ENCODE measurements around the gene SLC51A. TPM values are rescaled to one million over a fixed set of nuclear protein-coding genes. Genes with fewer than 3 reads are reported as not detected.
"Not testable (repeated sequence)": the region's sequence is repeated elsewhere in the genome, so short reads cannot be mapped to it uniquely, and the experiment has no call there.

Gene SLC51A
- total RNA-seq, 4 donors from 2014 or later: not detected

DNA sequence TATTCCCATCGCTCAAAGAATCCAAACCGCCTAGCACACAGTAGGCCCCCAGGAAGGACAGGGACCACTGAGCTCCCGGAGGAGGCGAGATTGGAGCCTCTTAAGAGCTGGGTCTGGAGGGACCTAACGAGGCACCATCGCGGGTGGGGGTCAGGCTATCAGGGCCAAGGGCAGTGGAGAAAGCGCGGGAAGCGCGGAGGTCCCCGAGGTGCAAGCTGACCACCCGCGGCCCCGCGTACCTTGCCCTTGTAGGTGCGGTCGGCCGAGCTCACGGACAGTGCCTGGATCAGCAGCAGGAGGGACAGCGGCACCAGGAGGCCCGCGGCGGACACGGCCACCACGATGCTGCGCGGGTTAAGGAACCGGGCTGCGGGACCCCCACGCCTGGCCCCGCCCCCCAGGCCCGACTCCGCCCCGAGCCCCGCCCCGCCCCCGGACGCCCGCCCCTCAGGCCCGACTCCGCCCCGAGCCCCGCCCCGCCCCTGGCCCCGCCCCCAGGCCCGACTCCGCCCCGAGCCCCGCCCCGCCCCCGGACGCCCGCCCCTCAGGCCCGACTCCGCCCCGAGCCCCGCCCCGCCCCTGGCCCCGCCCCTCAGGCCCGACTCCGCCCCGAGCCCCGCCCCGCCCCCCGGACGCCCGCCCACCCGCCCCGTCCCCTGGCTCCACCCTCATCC lies 9.0 kb upstream of the SLC51A start:
- no peaks in the 10 kb centered on the region for H3K36me3 ChIP-seq
- H3K27me3 ChIP-seq: peaks cover 45% of the 10 kb centered on the region
- H3K4me3 ChIP-seq: peak overlapping the region in 1 of 2 donors; percentile 42
- TF ChIP-seq POLR2AphosphoS5 (IDR thresholded peaks at IDR 0.05): no peak
- 28% methylated on average over 6 of the region's 70 CpGs; no CpG with 5 or more reads in 1 of the 2 donors for WGBS, 2 donors (ENCODE audit: low coverage in 1 of 2)
- H3K9me3 ChIP-seq: no peaks in the 10 kb centered on the region
- no peak overlapping the region for H3K27ac ChIP-seq
- no peak for ATAC-seq
- H3K4me1 ChIP-seq: peaks cover 0 to 11% (median 0%) of the 10 kb centered on the region in 3 donors

DNA sequence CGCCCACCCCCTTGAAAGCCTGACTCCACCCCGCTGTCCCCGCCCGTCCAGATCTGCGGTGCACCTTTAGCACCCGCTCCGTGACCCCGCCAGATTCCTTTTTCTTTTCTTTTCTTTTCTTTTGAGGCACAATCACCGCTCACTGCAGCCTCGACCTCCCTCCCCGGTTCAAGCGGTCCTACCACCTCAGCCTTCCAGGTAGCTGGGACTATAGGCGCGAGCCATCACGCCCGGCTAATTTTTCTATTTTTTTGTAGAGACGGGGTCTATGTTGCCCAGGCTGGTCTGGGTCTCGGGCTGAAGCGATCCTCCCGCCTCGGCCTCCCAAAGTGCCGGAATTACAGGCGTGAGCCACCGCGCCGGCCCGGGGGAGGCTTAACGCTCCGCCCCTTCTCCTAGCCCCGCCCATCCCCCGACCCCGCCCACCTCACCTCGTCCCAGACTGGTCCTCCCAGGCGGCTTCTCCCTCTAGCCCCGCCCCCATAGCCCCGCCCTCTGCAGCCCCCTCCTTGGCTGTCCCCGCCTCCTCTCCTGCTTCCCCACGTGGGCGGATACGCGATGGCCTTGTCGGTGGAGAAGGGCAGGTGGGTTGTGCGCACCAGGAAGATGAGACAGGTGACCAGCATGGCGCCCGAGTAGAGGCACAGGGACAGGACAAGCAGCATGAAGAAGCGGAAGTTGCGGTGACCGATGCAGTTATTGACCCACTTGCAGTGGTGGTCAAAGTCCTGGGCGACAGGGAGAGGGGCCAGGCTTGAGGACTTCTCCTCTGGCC lies 8.3 kb upstream of the SLC51A start:
- TF ChIP-seq POLR2AphosphoS5 (IDR thresholded peaks at IDR 0.05) (no peak), EP300 (IDR thresholded peaks at IDR 0.05) (no peak), POLR2A (IDR thresholded peaks at IDR 0.05) (no peak)
- TF ChIP-seq, protein P1, sequence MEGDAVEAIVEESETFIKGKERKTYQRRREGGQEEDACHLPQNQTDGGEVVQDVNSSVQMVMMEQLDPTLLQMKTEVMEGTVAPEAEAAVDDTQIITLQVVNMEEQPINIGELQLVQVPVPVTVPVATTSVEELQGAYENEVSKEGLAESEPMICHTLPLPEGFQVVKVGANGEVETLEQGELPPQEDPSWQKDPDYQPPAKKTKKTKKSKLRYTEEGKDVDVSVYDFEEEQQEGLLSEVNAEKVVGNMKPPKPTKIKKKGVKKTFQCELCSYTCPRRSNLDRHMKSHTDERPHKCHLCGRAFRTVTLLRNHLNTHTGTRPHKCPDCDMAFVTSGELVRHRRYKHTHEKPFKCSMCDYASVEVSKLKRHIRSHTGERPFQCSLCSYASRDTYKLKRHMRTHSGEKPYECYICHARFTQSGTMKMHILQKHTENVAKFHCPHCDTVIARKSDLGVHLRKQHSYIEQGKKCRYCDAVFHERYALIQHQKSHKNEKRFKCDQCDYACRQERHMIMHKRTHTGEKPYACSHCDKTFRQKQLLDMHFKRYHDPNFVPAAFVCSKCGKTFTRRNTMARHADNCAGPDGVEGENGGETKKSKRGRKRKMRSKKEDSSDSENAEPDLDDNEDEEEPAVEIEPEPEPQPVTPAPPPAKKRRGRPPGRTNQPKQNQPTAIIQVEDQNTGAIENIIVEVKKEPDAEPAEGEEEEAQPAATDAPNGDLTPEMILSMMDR (IDR thresholded peaks at IDR 0.05): no peak
- peak; percentile 44 for ATAC-seq
- H3K4me1 ChIP-seq: peaks cover 0 to 11% (median 0%) of the 10 kb centered on the region in 3 donors
- H3K27ac ChIP-seq: no peak overlapping the region
- WGBS, 2 donors (ENCODE audit: low coverage in 1 of 2): 6 to 84% methylated on average over 5 to 14 of the region's 49 CpGs
- H3K9me3 ChIP-seq: no peaks in the 10 kb centered on the region
- peak overlapping the region; percentile 33 to 42 for H3K4me3 ChIP-seq
- H3K27me3 ChIP-seq: peaks cover 38% of the 10 kb centered on the region
- H3K36me3 ChIP-seq: no peaks in the 10 kb centered on the region

DNA sequence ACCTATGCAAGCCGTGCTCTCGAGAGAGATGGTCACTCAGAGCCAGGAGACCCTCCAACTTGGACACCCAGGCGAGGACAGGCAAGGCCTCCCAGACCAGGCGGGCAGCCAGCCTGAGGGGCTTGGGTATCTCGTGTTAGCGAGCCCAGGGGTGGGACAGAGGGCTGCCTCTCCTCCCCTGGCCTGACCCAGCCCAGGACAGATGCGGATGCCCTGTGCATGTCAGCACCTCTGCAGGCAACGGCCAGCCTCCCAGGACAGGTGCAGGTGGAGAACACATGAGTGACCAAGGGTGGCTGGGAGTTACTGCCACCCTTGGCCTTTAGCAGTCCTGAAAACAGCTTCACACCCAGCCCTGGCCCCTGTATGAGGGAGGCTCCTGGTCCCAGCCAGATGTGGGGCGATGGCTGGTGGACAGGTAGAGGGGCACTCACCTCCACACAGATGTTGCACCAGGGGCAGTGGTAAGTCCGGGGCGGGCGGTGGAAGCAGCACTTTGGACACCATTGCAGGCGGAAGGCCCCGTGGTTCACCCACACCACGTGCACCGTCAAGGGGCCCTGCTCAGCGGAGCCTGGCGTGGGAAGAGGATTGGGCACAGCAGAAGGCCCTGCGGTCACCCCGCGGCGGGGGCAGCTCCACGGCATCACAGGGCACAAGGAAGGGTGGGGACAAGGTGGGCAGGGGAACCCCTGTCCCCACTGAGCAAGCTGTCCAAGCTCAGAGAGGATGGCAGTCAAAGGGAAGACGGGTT lies 7.2 kb upstream of the SLC51A start:
- TF ChIP-seq POLR2AphosphoS5 (IDR thresholded peaks at IDR 0.05) (no peak), EP300 (IDR thresholded peaks at IDR 0.05) (no peak), POLR2A (IDR thresholded peaks at IDR 0.05) (no peak)
- TF ChIP-seq, protein P1 (IDR thresholded peaks at IDR 0.05): no peak
- WGBS, 2 donors (ENCODE audit: low coverage in 1 of 2): 86 to 95% methylated on average over 3 to 7 of the region's 24 CpGs
- no peak overlapping the region for H3K27ac ChIP-seq
- no peak overlapping the region for H3K4me3 ChIP-seq
- H3K9me3 ChIP-seq: no peaks in the 10 kb centered on the region
- peaks cover 0 to 11% (median 0%) of the 10 kb centered on the region in 3 donors for H3K4me1 ChIP-seq
- H3K36me3 ChIP-seq: no peaks in the 10 kb centered on the region
- ATAC-seq: no peak
- H3K27me3 ChIP-seq: peaks cover 31% of the 10 kb centered on the region

DNA sequence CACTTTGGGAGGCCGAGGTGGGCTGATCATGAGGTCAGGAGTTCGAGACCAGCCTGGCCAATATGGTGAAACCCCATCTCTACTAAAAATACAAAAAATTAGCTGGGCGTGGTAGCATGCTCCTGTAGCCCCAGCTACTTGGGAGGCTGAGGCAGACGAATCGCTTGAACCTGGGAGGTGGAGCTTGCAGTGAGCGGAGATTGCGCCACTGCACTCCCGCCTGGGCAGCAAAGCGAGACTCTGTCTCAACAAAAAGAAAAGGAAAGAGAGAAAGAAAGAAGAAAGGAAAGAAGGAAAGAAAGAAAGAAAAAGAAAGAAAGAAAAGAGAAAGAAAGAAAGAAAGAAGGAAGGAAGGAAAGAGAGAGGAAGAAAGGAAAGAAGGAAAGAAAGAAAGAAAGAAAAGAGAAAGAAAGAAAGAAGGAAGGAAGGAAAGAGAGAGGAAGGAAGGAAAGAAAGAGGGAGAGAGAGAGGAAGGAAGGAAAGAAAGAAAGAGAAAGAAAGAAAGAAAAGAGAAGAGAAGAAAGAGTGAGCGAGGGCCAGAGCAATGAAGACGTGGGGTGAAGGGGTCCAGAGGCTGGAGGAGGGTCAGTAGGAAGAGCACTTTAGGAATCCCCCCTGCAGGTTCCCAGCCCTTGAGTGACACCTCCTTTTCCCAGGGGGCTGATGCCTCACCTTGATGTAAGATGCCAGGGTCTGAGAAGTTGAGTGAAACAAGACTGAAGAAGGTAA lies 6.2 kb upstream of the SLC51A start:
- not testable (repeated sequence) for H3K4me3 ChIP-seq, H3K36me3 ChIP-seq, H3K9me3 ChIP-seq, H3K27ac ChIP-seq, ATAC-seq
- peaks cover 39% of the 10 kb centered on the region for H3K27me3 ChIP-seq
- WGBS, 2 donors (ENCODE audit: low coverage in 1 of 2): 76 to 88% methylated on average over 3 to 8 of the region's 11 CpGs
- H3K4me1 ChIP-seq: peaks cover 0 to 11% (median 0%) of the 10 kb centered on the region in 3 donors

DNA sequence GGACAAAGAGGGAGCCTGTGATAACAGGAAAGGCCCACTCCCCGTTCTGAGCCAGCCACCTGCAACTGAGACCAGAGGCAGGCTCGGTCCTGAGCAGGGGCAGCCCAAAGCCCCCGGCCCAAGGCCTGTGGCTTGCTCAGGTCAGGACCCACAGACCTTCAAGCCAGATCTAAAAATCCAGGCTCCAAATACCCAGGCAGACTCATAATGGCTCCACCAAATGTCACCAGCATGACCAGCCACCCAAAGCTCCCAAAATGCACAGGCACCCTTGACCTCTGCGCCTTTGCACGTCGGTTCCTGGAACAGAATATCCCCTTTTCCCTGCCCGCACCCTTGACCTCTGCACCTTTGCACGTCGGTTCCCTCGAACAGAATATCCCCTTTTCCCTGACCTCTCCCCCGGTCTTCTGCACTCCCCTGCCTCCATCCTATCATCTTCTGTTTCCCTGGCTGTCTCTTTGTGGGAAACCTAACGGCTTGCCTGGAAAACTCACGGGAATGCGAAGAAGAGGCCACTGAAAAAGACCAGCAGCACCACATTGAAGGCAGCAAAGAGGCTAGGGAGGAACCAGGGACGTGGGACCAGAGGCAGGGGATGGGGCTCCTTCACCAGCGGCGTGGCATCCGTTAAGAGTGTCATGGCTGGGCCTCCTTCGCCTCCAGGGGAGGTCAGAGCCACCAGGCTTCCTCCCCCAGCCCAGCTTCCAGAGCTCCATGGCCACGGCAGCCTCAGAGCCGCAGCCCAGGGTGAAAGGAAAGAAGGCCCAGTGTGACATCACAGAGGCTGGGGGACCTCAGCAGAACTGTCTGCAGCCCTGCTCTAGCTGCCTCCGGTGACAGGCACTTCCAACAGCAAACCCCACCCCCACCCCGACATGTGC lies 5.4 kb upstream of the SLC51A start, which contains the start of gene ZDHHC19:
TSS of gene ZDHHC19 (minus strand) at position 728 of the 884 bp plus-strand sequence. CDS start at position 643, 85 bp downstream.
- peaks cover 39% of the 10 kb centered on the region for H3K27me3 ChIP-seq
- ATAC-seq: no peak
- TF ChIP-seq POLR2A (IDR thresholded peaks at IDR 0.05): no peak
- TF ChIP-seq POLR2AphosphoS5 (IDR thresholded peaks at IDR 0.05): no peak
- TF ChIP-seq EP300 (IDR thresholded peaks at IDR 0.05): no peak
- TF ChIP-seq, protein P1 (IDR thresholded peaks at IDR 0.05): no peak
- no peak within 1 kb of the TSS for H3K4me3 ChIP-seq
- H3K27ac ChIP-seq: no peak within 1 kb of the TSS
- peaks cover 0 to 11% (median 0%) of the 10 kb centered on the region in 3 donors for H3K4me1 ChIP-seq
- no peaks in the 10 kb centered on the region for H3K9me3 ChIP-seq
- WGBS, 2 donors (ENCODE audit: low coverage in 1 of 2): 71 to 78% methylated on average over 8 to 16 of the region's 23 CpGs
- no peaks in the 10 kb centered on the region for H3K36me3 ChIP-seq

All from gastroesophageal sphincter (tissue), 4 donors.